Osteocyte (in vitro differentiated cells): ENCODE data around the gene ABLIM1. TPM values are rescaled to one million over a fixed set of nuclear protein-coding genes. Genes with fewer than 3 reads are reported as not detected.

Source experiments
- DNase-seq: peaks from one replicate; pipeline ENCODE4 v3.0.0; 2021; ENCODE audit warnings: mixed read lengths; ENCODE audit not compliant: unreplicated experiment; ENCODE audit errors: extremely low spot score
- H3K27ac Mint-ChIP-seq: one replicate; pipeline ENCODE4 v1.8.0; 2021; ENCODE audit warnings: mild to moderate bottlenecking, mixed read lengths; ENCODE audit not compliant: unreplicated experiment
- H3K27me3 Mint-ChIP-seq: one replicate; pipeline ENCODE4 v1.8.0; 2021; ENCODE audit warnings: mixed read lengths; ENCODE audit not compliant: unreplicated experiment
- H3K36me3 Mint-ChIP-seq: one replicate; pipeline ENCODE4 v1.8.0; 2021; ENCODE audit warnings: mixed read lengths; ENCODE audit not compliant: unreplicated experiment
- H3K4me1 Mint-ChIP-seq: one replicate; pipeline ENCODE4 v1.8.0; 2021; ENCODE audit warnings: mixed read lengths; ENCODE audit not compliant: unreplicated experiment
- H3K4me3 Mint-ChIP-seq: one replicate; pipeline ENCODE4 v1.8.0; 2021; ENCODE audit warnings: mild to moderate bottlenecking, moderate library complexity, mixed read lengths; ENCODE audit not compliant: unreplicated experiment
- H3K9me3 Mint-ChIP-seq: one replicate; pipeline ENCODE4 v1.8.0; 2021; ENCODE audit warnings: mixed read lengths; ENCODE audit not compliant: unreplicated experiment
- total RNA-seq: library from RNA; stranded (reverse); gene quantifications from 2 replicates; pipeline ENCODE4 v1.2.1, GENCODE V29; 2021
- TF ChIP-seq, protein P1 (sequence below): fragments of 200-600 bp; sonication (generic); IDR thresholded peaks from 2 replicates; pipeline ENCODE4 v1.5.0; 2021; ENCODE audit warnings: antibody characterized with exemption, mild to moderate bottlenecking, moderate library complexity

Gene ABLIM1
- total RNA-seq, 1 donor from 2014 or later = 39.0 TPM

- H3K36me3 Mint-ChIP-seq = no peaks in the 10 kb centered on the region
- H3K27ac Mint-ChIP-seq = no peak overlapping the region
- TF ChIP-seq, protein P1, sequence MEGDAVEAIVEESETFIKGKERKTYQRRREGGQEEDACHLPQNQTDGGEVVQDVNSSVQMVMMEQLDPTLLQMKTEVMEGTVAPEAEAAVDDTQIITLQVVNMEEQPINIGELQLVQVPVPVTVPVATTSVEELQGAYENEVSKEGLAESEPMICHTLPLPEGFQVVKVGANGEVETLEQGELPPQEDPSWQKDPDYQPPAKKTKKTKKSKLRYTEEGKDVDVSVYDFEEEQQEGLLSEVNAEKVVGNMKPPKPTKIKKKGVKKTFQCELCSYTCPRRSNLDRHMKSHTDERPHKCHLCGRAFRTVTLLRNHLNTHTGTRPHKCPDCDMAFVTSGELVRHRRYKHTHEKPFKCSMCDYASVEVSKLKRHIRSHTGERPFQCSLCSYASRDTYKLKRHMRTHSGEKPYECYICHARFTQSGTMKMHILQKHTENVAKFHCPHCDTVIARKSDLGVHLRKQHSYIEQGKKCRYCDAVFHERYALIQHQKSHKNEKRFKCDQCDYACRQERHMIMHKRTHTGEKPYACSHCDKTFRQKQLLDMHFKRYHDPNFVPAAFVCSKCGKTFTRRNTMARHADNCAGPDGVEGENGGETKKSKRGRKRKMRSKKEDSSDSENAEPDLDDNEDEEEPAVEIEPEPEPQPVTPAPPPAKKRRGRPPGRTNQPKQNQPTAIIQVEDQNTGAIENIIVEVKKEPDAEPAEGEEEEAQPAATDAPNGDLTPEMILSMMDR = no peak
- no peaks in the 10 kb centered on the region for H3K9me3 Mint-ChIP-seq
- no peaks in the 10 kb centered on the region for H3K27me3 Mint-ChIP-seq
- peaks cover 7% of the 10 kb centered on the region for H3K4me1 Mint-ChIP-seq
- no peak for DNase-seq
- H3K4me3 Mint-ChIP-seq = no peak overlapping the region
Observed at GRCh38 chr10:114609518-114610426, 48.3 kb downstream of the ABLIM1 start.

GRCh38 chr10:114607358-114607998, 50.6 kb downstream of the ABLIM1 start:
- peaks cover 23% of the 10 kb centered on the region for H3K4me1 Mint-ChIP-seq
- no peaks in the 10 kb centered on the region for H3K9me3 Mint-ChIP-seq
- no peak for DNase-seq
- H3K27ac Mint-ChIP-seq = no peak overlapping the region
- no peak overlapping the region for H3K4me3 Mint-ChIP-seq
- TF ChIP-seq, protein P1 = no peak
- no peaks in the 10 kb centered on the region for H3K27me3 Mint-ChIP-seq
- no peaks in the 10 kb centered on the region for H3K36me3 Mint-ChIP-seq

DNA sequence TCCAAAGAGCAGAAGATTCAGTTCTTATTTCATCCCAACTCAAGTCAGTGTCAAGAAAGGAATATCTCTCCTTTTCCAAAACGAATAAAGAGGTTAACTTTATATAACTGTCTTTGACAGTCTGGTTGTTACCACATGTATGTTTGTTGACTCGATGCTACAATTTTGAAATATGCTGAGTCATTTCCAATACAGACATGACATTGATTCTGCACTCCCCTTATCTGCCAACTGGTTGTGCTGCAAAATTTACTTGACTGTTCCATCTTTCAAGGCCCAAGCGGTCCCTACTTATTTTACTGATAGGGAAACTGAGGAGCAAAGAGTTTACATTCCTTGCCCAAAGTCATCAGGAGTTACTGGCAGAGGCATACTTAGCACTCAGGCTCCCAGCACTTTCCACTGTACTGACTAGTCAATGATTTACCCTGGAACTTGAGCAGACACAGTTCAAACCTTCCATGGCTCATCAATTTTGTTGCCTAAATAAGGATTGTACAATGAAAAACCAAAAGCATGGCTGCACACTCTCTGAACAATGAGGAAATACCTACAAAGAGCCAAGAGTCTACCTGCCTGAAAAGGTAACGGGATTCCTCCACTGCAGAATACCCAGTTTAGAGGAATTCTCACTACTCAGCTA, 52.8 kb downstream of the ABLIM1 start:
- Mint-ChIP-seq H3K4me1 (peaks cover 23% of the 10 kb centered on the region), H3K27ac (no peak overlapping the region), H3K4me3 (no peak overlapping the region), H3K27me3 (no peaks in the 10 kb centered on the region), H3K9me3 (no peaks in the 10 kb centered on the region), H3K36me3 (no peaks in the 10 kb centered on the region)
- TF ChIP-seq, protein P1 = no peak
- DNase-seq = no peak

GRCh38 chr10:114604357-114605130, 53.5 kb downstream of the ABLIM1 start:
- TF ChIP-seq, protein P1 = no peak
- H3K4me1 Mint-ChIP-seq = peaks cover 23% of the 10 kb centered on the region
- no peak for DNase-seq
- no peak overlapping the region for H3K27ac Mint-ChIP-seq
- H3K4me3 Mint-ChIP-seq = no peak overlapping the region
- no peaks in the 10 kb centered on the region for H3K27me3 Mint-ChIP-seq
- H3K9me3 Mint-ChIP-seq = no peaks in the 10 kb centered on the region
- H3K36me3 Mint-ChIP-seq = no peaks in the 10 kb centered on the region
